Stimulated activated CD8-positive, alpha-beta memory T cell treated with anti-CD3 and anti-CD28 coated beads, Interleukin-7, amount 100 ng/mL, for 48 hours (primary cell): Measurements from ENCODE around the gene KCNQ1.

ENCODE experiments used
- DNase-seq, 2 donors: peaks; one replicate each; pipeline ENCODE4 v3.0.0-alpha.2; 2020; ENCODE audit warnings: low read depth in 1 of 2; ENCODE audit errors: extremely low read depth in 1 of 2

Gene KCNQ1

GRCh38 chr11:2549080-2549479 is 104.3 kb downstream of the KCNQ1 start:
- no peak for DNase-seq

- DNase-seq: no peak
Measured at GRCh38 chr11:2549491-2549875, 104.7 kb downstream of the KCNQ1 start.

- DNase-seq: no peak
Measured at GRCh38 chr11:2549876-2550605, 105.2 kb downstream of the KCNQ1 start.

- no peak for DNase-seq
Measured at GRCh38 chr11:2550606-2550970, 105.8 kb downstream of the KCNQ1 start.

GRCh38 chr11:2551131-2551530 is 106.3 kb downstream of the KCNQ1 start:
- DNase-seq: no peak

- DNase-seq: no peak
Measured at GRCh38 chr11:2552210-2552609, 107.4 kb downstream of the KCNQ1 start.

GRCh38 chr11:2553198-2553597 is 108.4 kb downstream of the KCNQ1 start:
- DNase-seq: no peak

- no peak for DNase-seq
Measured at GRCh38 chr11:2553886-2554285, 109.1 kb downstream of the KCNQ1 start.

GRCh38 chr11:2554338-2555207 is 109.8 kb downstream of the KCNQ1 start:
- DNase-seq: no peak

GRCh38 chr11:2555336-2555735 is 110.5 kb downstream of the KCNQ1 start:
- no peak for DNase-seq

- DNase-seq: no peak
Measured at GRCh38 chr11:2555891-2556290, 111.1 kb downstream of the KCNQ1 start.

GRCh38 chr11:2557381-2557780 is 112.6 kb downstream of the KCNQ1 start:
- no peak for DNase-seq

- DNase-seq: no peak
Measured at GRCh38 chr11:2558397-2558796, 113.6 kb downstream of the KCNQ1 start.

- no peak for DNase-seq
Measured at GRCh38 chr11:2558861-2559526, 114.2 kb downstream of the KCNQ1 start.

GRCh38 chr11:2559527-2560311 is 114.9 kb downstream of the KCNQ1 start:
- no peak for DNase-seq

- no peak for DNase-seq
Measured at GRCh38 chr11:2561696-2562581, 117.1 kb downstream of the KCNQ1 start.

GRCh38 chr11:2562890-2563212 is 118.0 kb downstream of the KCNQ1 start:
- DNase-seq: no peak

- no peak for DNase-seq
Measured at GRCh38 chr11:2563213-2564007, 118.6 kb downstream of the KCNQ1 start.

- DNase-seq: no peak
Measured at GRCh38 chr11:2564008-2564530, 119.3 kb downstream of the KCNQ1 start.
